Osteoblast (primary cell): ENCODE measurements around the gene TMEM234. TPM values are rescaled to one million over a fixed set of nuclear protein-coding genes. Genes with fewer than 3 reads are reported as not detected.

Source experiments
- DNase-seq: peaks from one replicate; pipeline ENCODE4 v3.0.0; 2011; ENCODE audit warnings: low spot score, mixed read lengths; ENCODE audit not compliant: insufficient read length; ENCODE audit errors: missing footprints
- H2AFZ ChIP-seq: 2 replicates; pipeline ENCODE4 v1.6.0; 2011; ENCODE audit warnings: mild to moderate bottlenecking, low read length
- H3K27ac ChIP-seq: 2 replicates; pipeline ENCODE4 v1.5.1; 2011; ENCODE audit warnings: mild to moderate bottlenecking, low read depth, low read length, moderate library complexity
- H3K27me3 ChIP-seq: 2 replicates; pipeline ENCODE4 v1.6.0; 2012; ENCODE audit warnings: mild to moderate bottlenecking, control low read depth, inconsistent platforms, low read length, moderate library complexity; ENCODE audit not compliant: insufficient read depth
- H3K36me3 ChIP-seq: 2 replicates; pipeline ENCODE4 v1.5.1; 2011; ENCODE audit warnings: mild to moderate bottlenecking, low read length, control low read depth, moderate library complexity; ENCODE audit not compliant: insufficient read depth
- H3K4me1 ChIP-seq: 2 replicates; pipeline ENCODE4 v1.5.1; 2011; ENCODE audit warnings: mild to moderate bottlenecking, low read length, control low read depth, moderate library complexity; ENCODE audit not compliant: insufficient read depth
- H3K4me2 ChIP-seq: 2 replicates; pipeline ENCODE4 v1.6.0; 2011; ENCODE audit warnings: mild to moderate bottlenecking, low read length; ENCODE audit not compliant: insufficient read depth
- H3K4me3 ChIP-seq: fragments of 200-600 bp; sonication (generic); 3 replicates; pipeline ENCODE4 v1.5.1; 2012; ENCODE audit warnings: mild to moderate bottlenecking, low read length, inconsistent platforms; ENCODE audit not compliant: insufficient read depth
- H3K79me2 ChIP-seq: 2 replicates; pipeline ENCODE4 v1.6.0; 2012; ENCODE audit warnings: mild to moderate bottlenecking, low read length, control low read depth, inconsistent platforms; ENCODE audit not compliant: insufficient read depth
- H3K9me3 ChIP-seq: 2 replicates; pipeline ENCODE4 v1.5.1; 2011; ENCODE audit warnings: low read depth, low read length, control low read depth
- H4K20me1 ChIP-seq: 2 replicates; pipeline ENCODE4 v1.6.0; 2012; ENCODE audit warnings: mild to moderate bottlenecking, low read length, control low read depth; ENCODE audit not compliant: insufficient read depth
- CTCF ChIP-seq: IDR thresholded peaks from 2 replicates; pipeline ENCODE4 v1.5.1; 2011; ENCODE audit warnings: mild to moderate bottlenecking, low read depth, low read length, moderate library complexity; ENCODE audit errors: extremely low read depth
- total RNA-seq: library from RNA; depleted of rRNA; stranded (reverse); fragments of >200 nt; gene quantifications from 2 replicates; pipeline ENCODE4 v1.2.3, GENCODE V29; 2012

The TMEM234 gene
- total RNA-seq, 1 donor: 24.2 TPM

- Histone ChIP-seq H3K4me1 (peaks cover 24% of the 10 kb centered on the region), H2AFZ (peak within 1 kb of the TSS; percentile 92), H3K27ac (peak within 1 kb of the TSS; percentile 97), H3K9me3 (no peaks in the 10 kb centered on the region), H3K4me3 (peak within 1 kb of the TSS; percentile 89), H3K79me2 (peaks cover 43% of the 10 kb centered on the region), H3K4me2 (peak within 1 kb of the TSS; percentile 97), H4K20me1 (peaks cover 29% of the 10 kb centered on the region), H3K36me3 (peaks cover 24% of the 10 kb centered on the region), H3K27me3 (no peaks in the 10 kb centered on the region)
- no peak for TF ChIP-seq CTCF
- DNase-seq: peak; percentile 99
Measured at GRCh38 chr1:32179443-32180185, 42.5 kb downstream of the TMEM234 start, which contains the start of gene TXLNA. TXLNA (plus strand) TSS chr1:32179675; CDS start chr1:32180346, 671 bp downstream.

- DNase-seq: no peak
- Histone ChIP-seq H3K9me3 (no peaks in the 10 kb centered on the region), H3K79me2 (peaks cover 38% of the 10 kb centered on the region), H4K20me1 (peaks cover 24% of the 10 kb centered on the region), H3K4me3 (peak overlapping the region; percentile 89), H3K27ac (peak overlapping the region; percentile 97), H2AFZ (peak overlapping the region; percentile 92), H3K4me2 (peak overlapping the region; percentile 97), H3K4me1 (peaks cover 24% of the 10 kb centered on the region), H3K27me3 (no peaks in the 10 kb centered on the region), H3K36me3 (peaks cover 23% of the 10 kb centered on the region)
- TF ChIP-seq CTCF: no peak
Measured at GRCh38 chr1:32179193-32179442, 43.0 kb downstream of the TMEM234 start.

GRCh38 chr1:32178380-32179192 lies 43.6 kb downstream of the TMEM234 start:
- Histone ChIP-seq H3K36me3 (peaks cover 21% of the 10 kb centered on the region), H3K4me3 (peak overlapping the region; percentile 89), H4K20me1 (peaks cover 20% of the 10 kb centered on the region), H3K79me2 (peaks cover 33% of the 10 kb centered on the region), H3K27ac (peak overlapping the region; percentile 97), H2AFZ (peak overlapping the region; percentile 92), H3K4me1 (peaks cover 24% of the 10 kb centered on the region), H3K27me3 (no peaks in the 10 kb centered on the region), H3K9me3 (no peaks in the 10 kb centered on the region), H3K4me2 (peak overlapping the region; percentile 97)
- no peak for DNase-seq
- no peak for TF ChIP-seq CTCF

GRCh38 chr1:32172621-32173245 lies 49.4 kb downstream of the TMEM234 start:
- no peaks in the 10 kb centered on the region for H3K9me3 ChIP-seq
- H3K36me3 ChIP-seq: peaks cover 66% of the 10 kb centered on the region
- no peaks in the 10 kb centered on the region for H3K79me2 ChIP-seq
- no peak for TF ChIP-seq CTCF
- no peak overlapping the region for H3K4me2 ChIP-seq
- no peaks in the 10 kb centered on the region for H3K27me3 ChIP-seq
- peaks cover 6% of the 10 kb centered on the region for H3K4me1 ChIP-seq
- no peak for DNase-seq
- no peak overlapping the region for H3K27ac ChIP-seq
- no peak overlapping the region for H3K4me3 ChIP-seq
- H4K20me1 ChIP-seq: no peaks in the 10 kb centered on the region
- no peak overlapping the region for H2AFZ ChIP-seq
